Large intestine (tissue), 3 donors: ENCODE measurements around the gene TTC3. TPM values are rescaled to one million over a fixed set of nuclear protein-coding genes. Genes with fewer than 3 reads are reported as not detected.

Experiments
- DNase-seq, 2 donors: peaks; one replicate each; pipeline versions ENCODE4 v3.0.0 to v3.0.0-alpha.2; 2013
- H3K27ac ChIP-seq: one replicate; pipeline ENCODE4 v1.5.1; 2013; ENCODE audit warnings: low read length
- H3K27me3 ChIP-seq: 2 replicates; pipeline ENCODE4 v1.6.1; 2013; ENCODE audit warnings: low read length; ENCODE audit not compliant: control insufficient read depth, insufficient read depth
- H3K36me3 ChIP-seq: 2 replicates; pipeline ENCODE4 v1.6.1; 2013; ENCODE audit warnings: low read length; ENCODE audit not compliant: control insufficient read depth, insufficient read depth
- H3K4me1 ChIP-seq: one replicate; pipeline ENCODE4 v1.6.1; 2013; ENCODE audit warnings: low read length; ENCODE audit not compliant: control insufficient read depth, insufficient read depth
- H3K4me3 ChIP-seq: one replicate; pipeline ENCODE4 v1.5.1; 2013; ENCODE audit warnings: low read length
- H3K9me3 ChIP-seq: one replicate; pipeline ENCODE4 v1.6.1; 2013; ENCODE audit warnings: mild to moderate bottlenecking, low read depth, low read length, moderate library complexity; ENCODE audit not compliant: control insufficient read depth
- WGBS: methylation state at CpG from one replicate; pipeline ENCODE4 v1.1.5; 2013; ENCODE audit warnings: low lambda C conversion rate; ENCODE audit not compliant: insufficient coverage; 5-methylcytosine and 5-hydroxymethylcytosine counted together
- polyA plus RNA-seq: library from polyadenylated mRNA; unstranded; fragments of 120-200 nt; gene quantifications from one replicate; pipeline ENCODE4 v1.2.1, GENCODE V29; 2013

TTC3 gene
- polyA plus RNA-seq, 1 donor = 108 TPM

GRCh38 chr21:37146320-37147235 is 73.5 kb downstream of the TTC3 start:
- Histone ChIP-seq H3K27ac (no peak overlapping the region), H3K4me1 (no peaks in the 10 kb centered on the region), H3K27me3 (no peaks in the 10 kb centered on the region), H3K4me3 (no peak overlapping the region), H3K9me3 (no peaks in the 10 kb centered on the region), H3K36me3 (peaks cover 36% of the 10 kb centered on the region)
- WGBS = 94% methylated on average over 5 of the region's 8 CpGs
- DNase-seq = no peak

DNA sequence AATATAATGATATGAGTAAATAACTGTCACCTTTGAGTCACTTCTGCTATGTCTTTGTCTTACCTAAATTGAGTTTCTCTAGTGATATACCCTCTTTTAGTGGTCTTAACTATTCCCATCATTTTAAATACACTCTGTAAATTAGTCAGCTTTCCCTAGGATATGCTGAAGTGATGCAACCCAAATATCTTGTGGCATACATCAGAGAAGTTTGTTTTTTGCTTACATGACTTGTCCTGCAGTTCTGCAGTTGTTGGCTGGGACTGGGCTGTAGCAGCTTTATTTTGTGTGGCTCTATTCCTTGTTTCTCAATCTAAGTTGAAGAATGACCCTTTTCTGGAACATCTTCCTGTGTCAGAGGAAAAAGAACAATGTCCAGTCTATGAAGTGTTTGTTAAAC is 76.4 kb downstream of the TTC3 start:
- peaks cover 43% of the 10 kb centered on the region for H3K36me3 ChIP-seq
- H3K4me3 ChIP-seq = no peak overlapping the region
- H3K27me3 ChIP-seq = no peaks in the 10 kb centered on the region
- H3K4me1 ChIP-seq = peaks cover 14% of the 10 kb centered on the region
- H3K27ac ChIP-seq = no peak overlapping the region
- no peak for DNase-seq
- no peaks in the 10 kb centered on the region for H3K9me3 ChIP-seq

GRCh38 chr21:37153196-37153934 is 80.3 kb downstream of the TTC3 start:
- 44% methylated on average over 3 of the region's 4 CpGs for WGBS
- H3K36me3 ChIP-seq = peaks cover 43% of the 10 kb centered on the region
- peak overlapping the region; percentile 70 for H3K27ac ChIP-seq
- DNase-seq = peak; percentile 37 to 59
- no peaks in the 10 kb centered on the region for H3K9me3 ChIP-seq
- H3K4me1 ChIP-seq = peaks cover 15% of the 10 kb centered on the region
- no peak overlapping the region for H3K4me3 ChIP-seq
- H3K27me3 ChIP-seq = no peaks in the 10 kb centered on the region

GRCh38 chr21:37153935-37154350 is 80.9 kb downstream of the TTC3 start:
- Histone ChIP-seq H3K36me3 (peaks cover 45% of the 10 kb centered on the region), H3K27me3 (no peaks in the 10 kb centered on the region), H3K4me1 (peaks cover 15% of the 10 kb centered on the region), H3K27ac (peak overlapping the region; percentile 70), H3K9me3 (no peaks in the 10 kb centered on the region), H3K4me3 (no peak overlapping the region)
- DNase-seq = peak; percentile 83 to 87
- WGBS = 60% methylated on average over 1 of the region's 9 CpGs

- no peak for DNase-seq
- H3K36me3 ChIP-seq = peaks cover 47% of the 10 kb centered on the region
- no peak overlapping the region for H3K27ac ChIP-seq
- peaks cover 15% of the 10 kb centered on the region for H3K4me1 ChIP-seq
- no peaks in the 10 kb centered on the region for H3K27me3 ChIP-seq
- H3K9me3 ChIP-seq = no peaks in the 10 kb centered on the region
- 100% methylated on average over 1 of the region's 3 CpGs for WGBS
- no peak overlapping the region for H3K4me3 ChIP-seq
These were observed 82.1 kb downstream of the TTC3 start for GRCh38 chr21:37155186-37155585.

DNA sequence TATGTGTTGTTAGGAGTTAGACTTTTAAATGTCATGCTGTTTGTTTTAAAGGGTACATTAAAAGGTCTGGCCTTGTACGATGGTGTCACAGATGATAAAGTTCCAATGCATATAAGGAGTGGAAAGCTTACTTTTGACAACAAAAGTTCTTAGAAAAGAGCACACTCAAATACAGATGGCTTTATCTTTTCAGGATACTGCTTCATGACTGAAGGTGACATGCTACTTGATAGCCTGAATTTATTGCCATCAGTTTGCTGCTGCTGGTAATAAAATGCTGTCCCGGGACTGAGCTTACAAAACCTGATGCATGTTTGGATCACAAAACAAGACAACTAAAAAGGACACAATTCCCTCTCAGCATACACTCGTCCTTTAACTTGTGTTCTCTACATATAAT is 84.9 kb downstream of the TTC3 start:
- Histone ChIP-seq H3K27me3 (no peaks in the 10 kb centered on the region), H3K27ac (no peak overlapping the region), H3K9me3 (no peaks in the 10 kb centered on the region), H3K4me3 (no peak overlapping the region), H3K4me1 (peaks cover 15% of the 10 kb centered on the region), H3K36me3 (peaks cover 51% of the 10 kb centered on the region)
- DNase-seq = no peak
- WGBS = 58% methylated on average over 2 of the region's 3 CpGs

GRCh38 chr21:37159053-37159776 is 86.2 kb downstream of the TTC3 start:
- peak in 1 of 2 donors; percentile 30 for DNase-seq
- 80% methylated on average over 1 of the region's 8 CpGs for WGBS
- H3K27me3 ChIP-seq = no peaks in the 10 kb centered on the region
- H3K9me3 ChIP-seq = no peaks in the 10 kb centered on the region
- H3K4me1 ChIP-seq = peaks cover 3% of the 10 kb centered on the region
- peak overlapping the region; percentile 30 for H3K27ac ChIP-seq
- H3K4me3 ChIP-seq = no peak overlapping the region
- peaks cover 61% of the 10 kb centered on the region for H3K36me3 ChIP-seq

GRCh38 chr21:37159949-37160348 is 86.9 kb downstream of the TTC3 start:
- peaks cover 62% of the 10 kb centered on the region for H3K36me3 ChIP-seq
- H3K27me3 ChIP-seq = no peaks in the 10 kb centered on the region
- H3K27ac ChIP-seq = no peak overlapping the region
- H3K4me1 ChIP-seq = no peaks in the 10 kb centered on the region
- no peak overlapping the region for H3K4me3 ChIP-seq
- H3K9me3 ChIP-seq = no peaks in the 10 kb centered on the region
- DNase-seq = no peak
- 40% methylated on average over 1 of the region's 1 CpG for WGBS

DNA sequence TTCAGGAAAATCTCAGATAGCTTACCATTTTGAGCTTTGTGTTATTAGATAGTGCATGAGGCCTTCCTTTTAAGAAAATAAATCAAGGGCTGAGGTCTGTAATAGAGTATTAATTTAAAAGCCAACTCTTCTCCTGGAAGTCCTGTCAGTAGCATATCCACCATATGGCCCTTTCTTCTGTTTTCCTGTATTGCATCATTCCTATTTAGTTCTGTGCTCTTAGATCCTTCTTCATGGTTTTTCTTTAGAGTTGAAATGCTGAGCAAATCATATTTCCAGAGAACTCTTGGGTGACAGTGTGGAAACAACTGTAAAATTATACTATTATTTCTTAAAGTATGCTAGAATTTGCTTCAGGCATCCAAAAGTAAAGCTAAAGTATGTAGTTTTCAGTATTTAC is 91.7 kb downstream of the TTC3 start:
- H3K4me3 ChIP-seq = no peak overlapping the region
- H3K27me3 ChIP-seq = no peaks in the 10 kb centered on the region
- no peaks in the 10 kb centered on the region for H3K4me1 ChIP-seq
- no peak for DNase-seq
- H3K36me3 ChIP-seq = peaks cover 54% of the 10 kb centered on the region
- no peaks in the 10 kb centered on the region for H3K9me3 ChIP-seq
- H3K27ac ChIP-seq = no peak overlapping the region

GRCh38 chr21:37165586-37165985 is 92.5 kb downstream of the TTC3 start:
- DNase-seq = no peak
- peaks cover 51% of the 10 kb centered on the region for H3K36me3 ChIP-seq
- H3K9me3 ChIP-seq = no peaks in the 10 kb centered on the region
- no peaks in the 10 kb centered on the region for H3K4me1 ChIP-seq
- 79% methylated on average over 3 of the region's 4 CpGs for WGBS
- no peak overlapping the region for H3K27ac ChIP-seq
- no peak overlapping the region for H3K4me3 ChIP-seq
- H3K27me3 ChIP-seq = no peaks in the 10 kb centered on the region
